Fibroblast of lung (primary cell): ENCODE results near the gene SIRPD. TPM values are rescaled to one million over a fixed set of nuclear protein-coding genes. Genes with fewer than 3 reads are reported as not detected.
"Not testable (repeated sequence)": the region's sequence is repeated elsewhere in the genome, so short reads cannot be mapped to it uniquely, and the experiment has no call there.

Source experiments
- DNase-seq, 2 donors: peaks; one replicate each; pipeline versions ENCODE4 v3.0.0 to v3.0.0-alpha.2; 2010; ENCODE audit warnings: low read depth in 2 of 2
- H2AFZ ChIP-seq: 2 replicates; pipeline ENCODE4 v1.5.1; 2012; ENCODE audit warnings: low read length, control low read depth, inconsistent platforms
- H3K27ac ChIP-seq: 2 replicates; pipeline ENCODE4 v1.5.1; 2011; ENCODE audit warnings: low read length, control low read depth; ENCODE audit not compliant: insufficient read depth
- H3K27me3 ChIP-seq: 2 replicates; pipeline ENCODE4 v1.5.1; 2011; ENCODE audit warnings: mild to moderate bottlenecking, low read length; ENCODE audit not compliant: control insufficient read depth, insufficient read depth
- H3K36me3 ChIP-seq: 2 replicates; pipeline ENCODE4 v1.5.1; 2011; ENCODE audit warnings: low read length; ENCODE audit not compliant: control insufficient read depth, insufficient read depth
- H3K4me1 ChIP-seq: 2 replicates; pipeline ENCODE4 v1.5.1; 2011; ENCODE audit warnings: low read length; ENCODE audit not compliant: control insufficient read depth, insufficient read depth; ENCODE audit errors: extremely low read depth
- H3K4me2 ChIP-seq: 2 replicates; pipeline ENCODE4 v1.5.1; 2011; ENCODE audit warnings: low read length, control low read depth; ENCODE audit not compliant: insufficient read depth; ENCODE audit errors: extremely low read depth
- H3K4me3 ChIP-seq, 4 experiments: fragments of 200-600 bp in 1 of 4; sonication (generic) in 1 of 4; replicated peaks in 1 of 4; 2 replicates each; pipeline ENCODE4 v1.5.1; 2011 to 2016; ENCODE audit warnings: low read length in 4 of 4, low read depth in 3 of 4, mild to moderate bottlenecking in 3 of 4, control low read depth in 2 of 4, inconsistent platforms in 1 of 4, mixed read lengths in 1 of 4; ENCODE audit not compliant: insufficient read depth in 1 of 4; ENCODE audit errors: control extremely low read depth in 1 of 4
- H3K79me2 ChIP-seq: 2 replicates; pipeline ENCODE4 v1.5.1; 2012; ENCODE audit warnings: mild to moderate bottlenecking, low read length, inconsistent platforms; ENCODE audit not compliant: control insufficient read depth, insufficient read depth
- H3K9ac ChIP-seq: 2 replicates; pipeline ENCODE4 v1.5.1; 2011; ENCODE audit warnings: mild to moderate bottlenecking, low read length, control low read depth; ENCODE audit not compliant: insufficient read depth
- H3K9me3 ChIP-seq: 2 replicates; pipeline ENCODE4 v1.5.1; 2012; ENCODE audit warnings: low read depth, low read length; ENCODE audit not compliant: control insufficient read depth, insufficient read depth
- H4K20me1 ChIP-seq: 2 replicates; pipeline ENCODE4 v1.5.1; 2011; ENCODE audit warnings: low read length; ENCODE audit not compliant: control insufficient read depth, insufficient read depth; ENCODE audit errors: extremely low read depth
- EZH2 ChIP-seq: IDR thresholded peaks from 2 replicates; pipeline ENCODE4 v1.5.1; 2012; ENCODE audit warnings: low read length, control low read depth, mild to moderate bottlenecking; ENCODE audit errors: missing control alignments
- polyA plus RNA-seq, 2 donors: library from polyadenylated mRNA; depleted of rRNA in 1 of 2; stranded (reverse) in 1 of 2; unstranded in 1 of 2; fragments of >200 nt; gene quantifications; 2 replicates each; pipeline ENCODE4 v1.2.1, GENCODE V29; 2011 to 2012; ENCODE audit warnings: missing spikeins in 1 of 2
- total RNA-seq: library from RNA; depleted of rRNA; stranded (reverse); fragments of >200 nt; gene quantifications from 2 replicates; pipeline ENCODE4 v1.2.1, GENCODE V29; 2014
- TF ChIP-seq, protein P1 (sequence below), 2 donors: IDR thresholded peaks in 1 of 2; conservative IDR thresholded peaks in 1 of 2; 1 replicate in 1 of 2; 2 replicates in 1 of 2; pipeline ENCODE4 v1.5.1; 2011 to 2012; ENCODE audit warnings: low read length in 2 of 2, control low read depth in 1 of 2, inconsistent platforms in 1 of 2, low read depth in 1 of 2, mild to moderate bottlenecking in 1 of 2

The SIRPD gene
- total and polyA plus RNA-seq, 2 donors (not counting 1 experiment from before 2014, with no cell fraction given) = not detected

DNA sequence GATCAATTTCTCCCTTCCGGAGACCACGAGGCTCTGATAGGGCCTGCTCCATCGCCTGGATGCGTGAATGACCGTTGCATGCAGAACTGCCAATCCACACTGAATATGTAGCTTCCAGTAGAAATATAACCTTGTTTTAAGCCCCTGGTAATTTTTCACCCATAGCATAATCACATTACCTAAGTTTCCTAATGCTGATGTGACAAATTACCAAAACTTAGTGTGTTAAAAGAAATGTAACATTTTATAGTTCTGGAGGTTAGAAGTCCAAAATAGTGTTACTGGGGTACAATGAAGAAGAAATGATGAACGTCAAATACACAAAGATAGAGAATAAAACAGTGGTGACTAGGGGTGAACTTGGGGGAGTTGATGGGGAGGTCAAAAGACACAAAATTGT is 22.0 kb upstream of the SIRPD start:
- Histone ChIP-seq H3K4me3 (no peak overlapping the region), H3K36me3 (no peaks in the 10 kb centered on the region), H3K27me3 (no peaks in the 10 kb centered on the region), H3K79me2 (no peaks in the 10 kb centered on the region), H4K20me1 (no peaks in the 10 kb centered on the region), H3K9me3 (no peaks in the 10 kb centered on the region), H3K4me1 (no peaks in the 10 kb centered on the region), H2AFZ (no peak overlapping the region), H3K9ac (no peak overlapping the region), H3K4me2 (no peak overlapping the region), H3K27ac (no peak overlapping the region)
- no peak for DNase-seq
- TF ChIP-seq EZH2 = no peak
- TF ChIP-seq, protein P1, sequence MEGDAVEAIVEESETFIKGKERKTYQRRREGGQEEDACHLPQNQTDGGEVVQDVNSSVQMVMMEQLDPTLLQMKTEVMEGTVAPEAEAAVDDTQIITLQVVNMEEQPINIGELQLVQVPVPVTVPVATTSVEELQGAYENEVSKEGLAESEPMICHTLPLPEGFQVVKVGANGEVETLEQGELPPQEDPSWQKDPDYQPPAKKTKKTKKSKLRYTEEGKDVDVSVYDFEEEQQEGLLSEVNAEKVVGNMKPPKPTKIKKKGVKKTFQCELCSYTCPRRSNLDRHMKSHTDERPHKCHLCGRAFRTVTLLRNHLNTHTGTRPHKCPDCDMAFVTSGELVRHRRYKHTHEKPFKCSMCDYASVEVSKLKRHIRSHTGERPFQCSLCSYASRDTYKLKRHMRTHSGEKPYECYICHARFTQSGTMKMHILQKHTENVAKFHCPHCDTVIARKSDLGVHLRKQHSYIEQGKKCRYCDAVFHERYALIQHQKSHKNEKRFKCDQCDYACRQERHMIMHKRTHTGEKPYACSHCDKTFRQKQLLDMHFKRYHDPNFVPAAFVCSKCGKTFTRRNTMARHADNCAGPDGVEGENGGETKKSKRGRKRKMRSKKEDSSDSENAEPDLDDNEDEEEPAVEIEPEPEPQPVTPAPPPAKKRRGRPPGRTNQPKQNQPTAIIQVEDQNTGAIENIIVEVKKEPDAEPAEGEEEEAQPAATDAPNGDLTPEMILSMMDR (conservative IDR thresholded peaks at IDR 0.05 in 1 of 2, IDR thresholded peaks at IDR 0.05 in 1 of 2; ENCODE audit: low read depth in 1 of 2, low read length in 2 of 2) = no peak

DNA sequence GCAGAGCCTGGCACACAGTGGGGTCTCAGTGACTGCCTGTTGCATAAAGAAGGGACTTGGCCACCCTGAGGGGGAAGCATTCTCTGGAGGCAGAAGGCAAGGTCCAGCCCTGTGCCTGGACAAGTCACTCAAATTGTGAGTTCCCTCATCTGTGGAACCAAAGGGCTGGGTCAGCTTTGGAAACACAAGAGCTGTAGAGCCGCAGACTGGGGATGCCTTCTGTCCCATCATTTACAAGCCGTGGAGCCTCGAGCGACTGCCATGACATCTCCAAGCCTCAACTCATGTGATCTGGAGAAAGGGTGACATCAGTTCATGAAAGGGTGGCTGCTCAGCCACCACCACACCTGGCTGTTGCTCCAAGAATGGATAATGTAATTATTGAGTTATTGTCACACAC is 20.4 kb upstream of the SIRPD start:
- no peak overlapping the region for H3K27ac ChIP-seq
- H2AFZ ChIP-seq = no peak overlapping the region
- H3K79me2 ChIP-seq = no peaks in the 10 kb centered on the region
- H4K20me1 ChIP-seq = no peaks in the 10 kb centered on the region
- no peaks in the 10 kb centered on the region for H3K36me3 ChIP-seq
- TF ChIP-seq, protein P1 (conservative IDR thresholded peaks at IDR 0.05 in 1 of 2, IDR thresholded peaks at IDR 0.05 in 1 of 2; ENCODE audit: low read depth in 1 of 2, low read length in 2 of 2) = no peak
- no peak for TF ChIP-seq EZH2
- no peaks in the 10 kb centered on the region for H3K4me1 ChIP-seq
- no peak overlapping the region for H3K9ac ChIP-seq
- no peaks in the 10 kb centered on the region for H3K27me3 ChIP-seq
- no peak overlapping the region for H3K4me2 ChIP-seq
- H3K4me3 ChIP-seq = no peak overlapping the region
- H3K9me3 ChIP-seq = no peaks in the 10 kb centered on the region
- no peak for DNase-seq

- H3K36me3 ChIP-seq, H3K27ac ChIP-seq, H3K27me3 ChIP-seq, H3K4me3 ChIP-seq, DNase-seq, H3K9ac ChIP-seq, H3K79me2 ChIP-seq, H3K4me2 ChIP-seq, H3K9me3 ChIP-seq, H2AFZ ChIP-seq, H3K4me1 ChIP-seq, H4K20me1 ChIP-seq: not testable (repeated sequence)
Observed at GRCh38 chr20:1577313-1577712, 19.8 kb upstream of the SIRPD start.

GRCh38 chr20:1576641-1577040 is 19.1 kb upstream of the SIRPD start:
- H4K20me1 ChIP-seq = no peaks in the 10 kb centered on the region
- H3K9ac ChIP-seq = no peak overlapping the region
- DNase-seq = no peak
- H3K4me3 ChIP-seq = no peak overlapping the region
- TF ChIP-seq, protein P1 (conservative IDR thresholded peaks at IDR 0.05 in 1 of 2, IDR thresholded peaks at IDR 0.05 in 1 of 2; ENCODE audit: low read depth in 1 of 2, low read length in 2 of 2) = no peak
- no peak for TF ChIP-seq EZH2
- H3K27ac ChIP-seq = no peak overlapping the region
- H2AFZ ChIP-seq = no peak overlapping the region
- no peaks in the 10 kb centered on the region for H3K79me2 ChIP-seq
- no peaks in the 10 kb centered on the region for H3K9me3 ChIP-seq
- H3K4me2 ChIP-seq = no peak overlapping the region
- H3K27me3 ChIP-seq = no peaks in the 10 kb centered on the region
- no peaks in the 10 kb centered on the region for H3K4me1 ChIP-seq
- H3K36me3 ChIP-seq = no peaks in the 10 kb centered on the region

DNA sequence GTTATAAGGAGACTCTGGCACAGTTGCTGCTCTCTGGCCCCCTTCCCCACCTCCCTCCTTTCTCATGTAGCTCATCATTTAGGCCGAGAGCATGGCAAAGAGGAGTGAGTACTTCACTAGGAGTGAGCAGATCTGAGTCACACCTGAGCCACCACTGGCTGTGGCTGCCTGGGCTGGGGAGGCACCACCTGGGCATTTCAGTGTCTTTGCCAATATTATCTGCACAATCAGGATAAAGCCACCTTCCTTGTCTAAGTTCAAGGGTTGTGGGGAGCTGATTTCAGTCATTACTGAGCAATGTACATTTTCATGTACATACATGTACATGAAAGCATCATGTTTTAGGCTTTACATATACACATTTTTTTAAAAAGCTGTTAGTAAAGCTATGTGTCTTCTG is 18.5 kb upstream of the SIRPD start:
- H3K9ac ChIP-seq, H3K27ac ChIP-seq, H3K4me3 ChIP-seq, H3K36me3 ChIP-seq, DNase-seq, H3K4me1 ChIP-seq, H4K20me1 ChIP-seq, H3K9me3 ChIP-seq, H3K79me2 ChIP-seq, H3K4me2 ChIP-seq, H2AFZ ChIP-seq, H3K27me3 ChIP-seq: not testable (repeated sequence)
